Neural progenitor cell (in vitro differentiated cells): ENCODE data around the gene MSANTD4. TPM values are rescaled to one million over a fixed set of nuclear protein-coding genes. Genes with fewer than 3 reads are reported as not detected.

Source experiments
- DNase-seq: peaks from one replicate; pipeline ENCODE4 v3.0.0-alpha.2; 2016; ENCODE audit warnings: low spot score
- H2AFZ ChIP-seq: fragments of 200-600 bp; sonication (generic); replicated peaks from 2 replicates; pipeline ENCODE4 v1.6.1; 2016; ENCODE audit warnings: antibody characterized with exemption
- H3F3A ChIP-seq: fragments of 200-600 bp; sonication (generic); 2 replicates; pipeline ENCODE4 v1.6.1; 2016; ENCODE audit warnings: antibody characterized with exemption, low read depth
- H3K27ac ChIP-seq: fragments of 200-600 bp; sonication (generic); 2 replicates; pipeline ENCODE4 v1.5.1; 2016; ENCODE audit warnings: mild to moderate bottlenecking
- H3K27me3 ChIP-seq: fragments of 200-600 bp; sonication (generic); 2 replicates; pipeline ENCODE4 v1.6.1; 2016; ENCODE audit warnings: mild to moderate bottlenecking, moderate library complexity
- H3K36me3 ChIP-seq: fragments of 200-600 bp; sonication (generic); 2 replicates; pipeline ENCODE4 v1.5.1; 2016
- H3K4me1 ChIP-seq: fragments of 200-600 bp; sonication (generic); 2 replicates; pipeline ENCODE4 v1.6.1; 2016; ENCODE audit warnings: mixed run types
- H3K4me2 ChIP-seq: fragments of 200-600 bp; sonication (generic); 2 replicates; pipeline ENCODE4 v1.6.1; 2016
- H3K4me3 ChIP-seq: fragments of 200-600 bp; sonication (generic); 2 replicates; pipeline ENCODE4 v1.5.1; 2016
- H3K79me2 ChIP-seq: fragments of 200-600 bp; sonication (generic); 2 replicates; pipeline ENCODE4 v1.6.1; 2016; ENCODE audit warnings: low read depth
- H3K9ac ChIP-seq: fragments of 200-600 bp; sonication (generic); 2 replicates; pipeline ENCODE4 v1.6.1; 2016
- H3K9me3 ChIP-seq: fragments of 200-600 bp; sonication (generic); 2 replicates; pipeline ENCODE4 v1.5.1; 2016; ENCODE audit warnings: low read depth
- H4K20me1 ChIP-seq: fragments of 200-600 bp; sonication (generic); 2 replicates; pipeline ENCODE4 v1.6.1; 2016; ENCODE audit warnings: low read depth
- H3K27ac Mint-ChIP-seq: 3 replicates; pipeline ENCODE4 v1.8.0; 2021; ENCODE audit warnings: mixed read lengths
- H3K27me3 Mint-ChIP-seq: 2 replicates; pipeline ENCODE4 v1.8.0; 2022; ENCODE audit warnings: low read depth, mild to moderate bottlenecking, inconsistent platforms, moderate library complexity, mixed read lengths; ENCODE audit not compliant: insufficient read depth
- H3K36me3 Mint-ChIP-seq: 3 replicates; pipeline ENCODE4 v1.8.0; 2021; ENCODE audit warnings: mixed read lengths
- H3K4me1 Mint-ChIP-seq: 3 replicates; pipeline ENCODE4 v1.8.0; 2021; ENCODE audit warnings: mixed read lengths
- H3K4me3 Mint-ChIP-seq: 3 replicates; pipeline ENCODE4 v1.8.0; 2021; ENCODE audit warnings: mild to moderate bottlenecking, moderate library complexity, mixed read lengths
- H3K9me3 Mint-ChIP-seq: 3 replicates; pipeline ENCODE4 v1.8.0; 2020; ENCODE audit warnings: mixed read lengths
- EZH2 ChIP-seq: fragments of 200-600 bp; sonication (generic); IDR thresholded peaks from 2 replicates; pipeline ENCODE4 v1.6.1; 2017; ENCODE audit warnings: antibody characterized with exemption, mild to moderate bottlenecking, moderate library complexity
- EZH2phosphoT487 ChIP-seq: fragments of 200-600 bp; sonication (generic); IDR thresholded peaks from 2 replicates; pipeline ENCODE4 v1.6.1; 2017; ENCODE audit warnings: antibody characterized with exemption
- total RNA-seq: library from RNA; depleted of rRNA; stranded (reverse); fragments of >200 nt; gene quantifications from 2 replicates; pipeline ENCODE4 v1.2.3, GENCODE V29; 2015; ENCODE audit warnings: low replicate concordance
- TF ChIP-seq, protein P1 (sequence below): fragments of 200-600 bp; sonication (generic); IDR thresholded peaks from 2 replicates; pipeline ENCODE4 v1.5.1; 2017; ENCODE audit warnings: antibody characterized with exemption, mild to moderate bottlenecking

Gene MSANTD4
- total RNA-seq, 1 donor from 2014 or later, result 40.3 TPM

GRCh38 chr11:106043540-106043939 lies 21.5 kb upstream of the MSANTD4 start:
- no peak for TF ChIP-seq EZH2phosphoT487
- TF ChIP-seq, protein P1, sequence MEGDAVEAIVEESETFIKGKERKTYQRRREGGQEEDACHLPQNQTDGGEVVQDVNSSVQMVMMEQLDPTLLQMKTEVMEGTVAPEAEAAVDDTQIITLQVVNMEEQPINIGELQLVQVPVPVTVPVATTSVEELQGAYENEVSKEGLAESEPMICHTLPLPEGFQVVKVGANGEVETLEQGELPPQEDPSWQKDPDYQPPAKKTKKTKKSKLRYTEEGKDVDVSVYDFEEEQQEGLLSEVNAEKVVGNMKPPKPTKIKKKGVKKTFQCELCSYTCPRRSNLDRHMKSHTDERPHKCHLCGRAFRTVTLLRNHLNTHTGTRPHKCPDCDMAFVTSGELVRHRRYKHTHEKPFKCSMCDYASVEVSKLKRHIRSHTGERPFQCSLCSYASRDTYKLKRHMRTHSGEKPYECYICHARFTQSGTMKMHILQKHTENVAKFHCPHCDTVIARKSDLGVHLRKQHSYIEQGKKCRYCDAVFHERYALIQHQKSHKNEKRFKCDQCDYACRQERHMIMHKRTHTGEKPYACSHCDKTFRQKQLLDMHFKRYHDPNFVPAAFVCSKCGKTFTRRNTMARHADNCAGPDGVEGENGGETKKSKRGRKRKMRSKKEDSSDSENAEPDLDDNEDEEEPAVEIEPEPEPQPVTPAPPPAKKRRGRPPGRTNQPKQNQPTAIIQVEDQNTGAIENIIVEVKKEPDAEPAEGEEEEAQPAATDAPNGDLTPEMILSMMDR, result no peak
- no peak for TF ChIP-seq EZH2
- no peak overlapping the region for H2AFZ ChIP-seq
- H3K9me3 Mint-ChIP-seq, result no peaks in the 10 kb centered on the region
- H3K79me2 ChIP-seq, result no peaks in the 10 kb centered on the region
- H3K27ac Mint-ChIP-seq, result no peak overlapping the region
- no peaks in the 10 kb centered on the region for H3K4me1 Mint-ChIP-seq
- H3K27me3 Mint-ChIP-seq, result no peaks in the 10 kb centered on the region
- no peaks in the 10 kb centered on the region for H3F3A ChIP-seq
- H3K9ac ChIP-seq, result no peak overlapping the region
- no peak overlapping the region for H3K27ac ChIP-seq
- DNase-seq, result no peak
- no peaks in the 10 kb centered on the region for H4K20me1 ChIP-seq
- H3K4me3 ChIP-seq, result no peak overlapping the region
- H3K9me3 ChIP-seq, result no peaks in the 10 kb centered on the region
- H3K36me3 Mint-ChIP-seq, result no peaks in the 10 kb centered on the region
- H3K4me3 Mint-ChIP-seq, result no peak overlapping the region
- H3K4me1 ChIP-seq, result no peaks in the 10 kb centered on the region
- no peak overlapping the region for H3K4me2 ChIP-seq
- H3K27me3 ChIP-seq, result no peaks in the 10 kb centered on the region
- H3K36me3 ChIP-seq, result no peaks in the 10 kb centered on the region

- peaks cover 9% of the 10 kb centered on the region for H3K4me1 Mint-ChIP-seq
- no peaks in the 10 kb centered on the region for H3K9me3 Mint-ChIP-seq
Measured at GRCh38 chr11:106032861-106033260, 10.8 kb upstream of the MSANTD4 start.

DNA sequence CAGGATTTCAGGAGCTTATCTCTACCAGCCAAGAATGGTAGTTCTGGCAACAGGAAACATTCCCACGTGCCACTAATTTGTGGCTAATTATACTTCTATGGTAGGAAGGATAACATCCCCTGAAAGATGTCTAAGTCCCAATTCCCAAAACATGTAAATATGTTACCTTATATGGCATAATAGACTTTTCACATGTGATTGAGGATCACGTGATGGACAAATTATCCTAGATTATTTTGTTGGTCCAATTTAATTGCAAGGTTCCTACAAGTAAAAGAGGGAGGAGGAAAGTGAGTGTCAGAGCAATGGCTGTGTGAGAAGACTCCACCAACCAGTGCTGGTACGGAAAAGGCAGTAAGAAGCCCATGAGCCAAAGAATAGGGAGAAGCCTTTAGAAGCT lies 9.9 kb upstream of the MSANTD4 start:
- Histone ChIP-seq H3K9me3 (no peaks in the 10 kb centered on the region), H2AFZ (no peak overlapping the region), H3F3A (no peaks in the 10 kb centered on the region), H3K4me3 (no peak overlapping the region), H3K79me2 (no peaks in the 10 kb centered on the region), H3K27ac (no peak overlapping the region), H3K4me1 (no peaks in the 10 kb centered on the region), H4K20me1 (no peaks in the 10 kb centered on the region), H3K9ac (no peak overlapping the region), H3K4me2 (no peak overlapping the region), H3K36me3 (no peaks in the 10 kb centered on the region), H3K27me3 (no peaks in the 10 kb centered on the region)
- Mint-ChIP-seq H3K36me3 (no peaks in the 10 kb centered on the region), H3K27me3 (no peaks in the 10 kb centered on the region), H3K4me1 (peaks cover 9% of the 10 kb centered on the region), H3K9me3 (peaks cover 2% of the 10 kb centered on the region), H3K27ac (no peak overlapping the region), H3K4me3 (no peak overlapping the region)
- DNase-seq, result no peak
- TF ChIP-seq EZH2phosphoT487 (no peak), EZH2 (no peak)
- TF ChIP-seq, protein P1, result no peak

More at GRCh38 chr11:106032861-106033260, 10.8 kb upstream of the MSANTD4 start:
- Histone ChIP-seq H3K9ac (no peak overlapping the region), H3K36me3 (no peaks in the 10 kb centered on the region), H3F3A (no peaks in the 10 kb centered on the region), H3K4me3 (no peak overlapping the region), H3K4me1 (no peaks in the 10 kb centered on the region), H3K27me3 (no peaks in the 10 kb centered on the region), H3K79me2 (no peaks in the 10 kb centered on the region), H4K20me1 (no peaks in the 10 kb centered on the region), H3K4me2 (no peak overlapping the region), H3K9me3 (no peaks in the 10 kb centered on the region), H2AFZ (no peak overlapping the region), H3K27ac (no peak overlapping the region)
- no peaks in the 10 kb centered on the region for H3K27me3 Mint-ChIP-seq
- H3K27ac Mint-ChIP-seq, result no peak overlapping the region
- no peak for DNase-seq
- TF ChIP-seq EZH2 (no peak), EZH2phosphoT487 (no peak)
- TF ChIP-seq, protein P1, result no peak
- no peak overlapping the region for H3K4me3 Mint-ChIP-seq
- H3K36me3 Mint-ChIP-seq, result no peaks in the 10 kb centered on the region
